Mesendoderm (in vitro differentiated cells): ENCODE measurements around the gene LAMB2.

ENCODE experiments used
- DNase-seq: peaks from one replicate; pipeline ENCODE4 v3.0.0; 2013
- H2AK5ac ChIP-seq: 2 replicates; pipeline ENCODE4 v1.6.1; 2013; ENCODE audit warnings: low read length, inconsistent platforms
- H2BK120ac ChIP-seq: 2 replicates; pipeline ENCODE4 v1.6.1; 2013; ENCODE audit warnings: low read depth, mild to moderate bottlenecking, low read length, moderate library complexity, mixed read lengths
- H2BK15ac ChIP-seq: replicated peaks from 2 replicates; pipeline ENCODE4 v1.6.1; 2013; ENCODE audit warnings: low read depth, mild to moderate bottlenecking, moderate library complexity
- H2BK5ac ChIP-seq: 2 replicates; pipeline ENCODE4 v1.6.1; 2013; ENCODE audit warnings: low read length, inconsistent platforms
- H3K18ac ChIP-seq: 2 replicates; pipeline ENCODE4 v1.6.1; 2013; ENCODE audit warnings: mild to moderate bottlenecking, low read length, mixed read lengths
- H3K23ac ChIP-seq: one replicate; pipeline ENCODE4 v1.6.1; 2013; ENCODE audit warnings: low read length
- H3K27ac ChIP-seq: 2 replicates; pipeline ENCODE4 v1.5.1; 2013; ENCODE audit warnings: low read depth, mild to moderate bottlenecking, inconsistent platforms, low read length, moderate library complexity
- H3K27me3 ChIP-seq: 2 replicates; pipeline ENCODE4 v1.6.1; 2013; ENCODE audit warnings: low read length, control low read depth, mild to moderate bottlenecking, inconsistent platforms; ENCODE audit not compliant: insufficient read depth, poor library complexity
- H3K36me3 ChIP-seq: 2 replicates; pipeline ENCODE4 v1.6.1; 2013; ENCODE audit warnings: low read length, inconsistent platforms; ENCODE audit not compliant: control insufficient read depth, insufficient read depth
- H3K4ac ChIP-seq: one replicate; pipeline ENCODE4 v1.6.1; 2013; ENCODE audit warnings: low read depth, mild to moderate bottlenecking, low read length, moderate library complexity
- H3K4me1 ChIP-seq: 2 replicates; pipeline ENCODE4 v1.6.1; 2013; ENCODE audit warnings: low read depth, low read length, inconsistent platforms; ENCODE audit not compliant: control insufficient read depth
- H3K4me2 ChIP-seq: 2 replicates; pipeline ENCODE4 v1.6.1; 2013; ENCODE audit warnings: low read length
- H3K4me3 ChIP-seq: 2 replicates; pipeline ENCODE4 v1.5.1; 2013; ENCODE audit warnings: mild to moderate bottlenecking, low read length
- H3K56ac ChIP-seq: one replicate; pipeline ENCODE4 v1.6.1; 2013; ENCODE audit warnings: low read length
- H3K79me1 ChIP-seq: 2 replicates; pipeline ENCODE4 v1.6.1; 2013; ENCODE audit warnings: low read length, inconsistent platforms
- H3K79me2 ChIP-seq: 2 replicates; pipeline ENCODE4 v1.6.1; 2013; ENCODE audit warnings: mild to moderate bottlenecking, low read length; ENCODE audit not compliant: control insufficient read depth, insufficient read depth
- H3K9ac ChIP-seq: 2 replicates; pipeline ENCODE4 v1.6.1; 2013; ENCODE audit warnings: low read length, inconsistent platforms
- H4K5ac ChIP-seq: one replicate; pipeline ENCODE4 v1.6.1; 2013; ENCODE audit warnings: low read length
- H4K8ac ChIP-seq: one replicate; pipeline ENCODE4 v1.6.1; 2013; ENCODE audit warnings: low read depth, mild to moderate bottlenecking, control low read depth, low read length, moderate library complexity
- WGBS: extraction: QIAGEN DNeasy Blood & Tissue Kit; methylation state at CpG from one replicate; pipeline ENCODE4 v1.1.7; 2013; ENCODE audit warnings: low lambda C conversion rate, missing lambda C conversion rate; ENCODE audit not compliant: insufficient coverage; ENCODE audit errors: extremely low coverage; 5-methylcytosine and 5-hydroxymethylcytosine counted together

The LAMB2 gene

DNA sequence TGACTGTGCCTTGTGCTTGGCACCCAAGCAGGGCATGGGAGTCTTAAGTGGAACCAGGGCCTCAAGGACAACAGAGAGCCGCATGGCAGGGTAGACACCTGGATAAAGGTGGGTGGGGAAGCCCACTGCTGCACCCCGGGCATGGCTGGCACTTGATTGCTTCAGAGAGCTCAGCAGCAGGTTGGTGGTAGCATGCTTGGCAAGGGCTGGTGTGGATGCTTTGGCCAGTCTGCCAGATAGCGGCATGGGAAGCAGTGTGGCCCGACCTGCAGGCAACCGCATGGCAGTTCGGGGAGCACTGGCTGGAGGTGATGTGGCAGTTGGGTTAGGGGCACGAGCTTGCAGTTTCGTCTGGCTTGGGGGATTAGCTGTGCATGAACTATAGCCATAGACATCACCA lies 30.8 kb upstream of the LAMB2 start:
- no CpG with 5 or more reads among the region's 8 CpGs for WGBS
- Histone ChIP-seq H3K18ac (no peak overlapping the region), H3K4me2 (no peak overlapping the region), H3K79me1 (peaks cover 26% of the 10 kb centered on the region), H2AK5ac (no peak overlapping the region), H4K8ac (no peak overlapping the region), H3K9ac (no peak overlapping the region), H3K27me3 (no peaks in the 10 kb centered on the region), H3K23ac (no peak overlapping the region), H3K79me2 (peaks cover 12% of the 10 kb centered on the region), H3K56ac (no peak overlapping the region), H3K4me1 (peaks cover 2% of the 10 kb centered on the region), H2BK15ac (no peak overlapping the region), H4K5ac (no peak overlapping the region), H2BK120ac (no peak overlapping the region), H2BK5ac (no peak overlapping the region), H3K36me3 (peaks cover 9% of the 10 kb centered on the region), H3K4me3 (no peak overlapping the region), H3K4ac (no peak overlapping the region), H3K27ac (no peak overlapping the region)
- no peak for DNase-seq

DNA sequence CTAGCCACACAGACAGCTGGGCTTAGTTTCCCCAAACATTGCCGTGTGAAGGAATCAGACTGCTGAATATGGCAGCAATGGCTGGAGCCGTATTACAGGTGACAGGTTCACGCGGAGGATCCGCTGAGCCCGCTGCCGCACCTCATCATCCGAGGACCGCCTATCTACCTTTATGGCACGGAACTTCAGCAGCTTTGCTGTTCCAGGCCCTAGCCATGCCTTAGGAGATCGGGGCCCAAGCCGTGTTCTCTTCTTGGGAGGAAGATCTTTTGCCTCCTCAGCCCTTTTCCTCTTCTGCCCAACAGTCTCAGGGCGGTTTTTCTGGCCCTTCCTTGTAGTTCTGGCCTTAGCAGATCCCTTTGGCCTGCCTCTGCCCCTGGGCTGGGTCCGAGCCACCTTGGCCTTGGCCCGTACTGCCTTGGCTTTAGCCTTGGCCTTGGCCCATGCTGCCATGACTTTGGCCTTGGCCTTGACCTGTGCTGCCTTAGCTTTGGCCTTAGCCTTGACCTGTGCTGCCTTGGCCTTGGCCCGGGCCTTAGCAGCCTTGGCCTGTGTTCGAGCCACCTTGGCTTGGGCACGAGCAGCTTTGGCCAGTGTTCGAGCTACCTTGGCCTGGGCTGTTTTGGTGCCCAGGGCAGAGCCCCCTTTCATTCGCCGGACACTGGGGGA lies 30.0 kb upstream of the LAMB2 start:
- no CpG with 5 or more reads among the region's 21 CpGs for WGBS
- Histone ChIP-seq H2AK5ac (no peak overlapping the region), H4K8ac (no peak overlapping the region), H2BK120ac (no peak overlapping the region), H3K9ac (no peak overlapping the region), H3K18ac (no peak overlapping the region), H3K4ac (no peak overlapping the region), H3K36me3 (peaks cover 9% of the 10 kb centered on the region), H2BK5ac (no peak overlapping the region), H3K27me3 (no peaks in the 10 kb centered on the region), H3K79me1 (peaks cover 26% of the 10 kb centered on the region), H3K4me2 (no peak overlapping the region), H3K56ac (no peak overlapping the region), H3K4me1 (peaks cover 2% of the 10 kb centered on the region), H3K4me3 (no peak overlapping the region), H3K79me2 (peaks cover 12% of the 10 kb centered on the region), H4K5ac (no peak overlapping the region), H3K27ac (no peak overlapping the region), H3K23ac (no peak overlapping the region), H2BK15ac (no peak overlapping the region)
- DNase-seq: no peak

DNA sequence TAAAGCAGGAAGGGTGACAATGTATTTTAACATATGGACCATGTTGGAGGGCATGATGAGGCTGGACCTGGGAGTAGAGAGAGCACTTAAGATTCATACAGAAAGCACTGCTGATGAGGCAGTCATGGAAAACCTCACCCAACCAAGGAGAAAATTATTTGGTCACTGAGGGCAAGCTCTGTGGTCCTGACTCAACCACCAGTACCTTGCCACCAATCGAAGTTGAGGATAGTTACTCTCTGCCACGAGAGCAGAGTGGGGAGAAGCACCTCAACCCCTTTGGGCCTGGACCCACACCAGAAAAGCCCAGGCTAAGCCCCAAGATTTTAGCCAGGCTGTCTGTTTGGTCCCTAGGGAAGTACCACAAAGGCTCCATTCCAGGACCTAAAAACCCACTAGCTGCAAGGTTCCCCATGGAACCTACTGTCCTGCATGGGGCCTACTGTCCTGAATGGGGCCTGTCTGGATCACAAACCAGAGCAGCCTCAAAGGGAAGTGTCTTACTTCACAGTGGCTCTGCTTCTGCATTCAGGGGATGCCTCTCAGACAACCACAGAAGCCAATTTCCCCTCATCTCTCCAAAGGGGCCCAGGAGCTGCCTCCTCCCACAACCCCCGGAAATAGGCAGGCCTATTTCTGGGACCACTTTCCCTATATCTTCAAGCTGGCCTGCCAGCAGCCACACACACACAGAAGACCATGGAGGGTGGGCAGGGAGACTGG lies 29.1 kb upstream of the LAMB2 start:
- H3K4ac ChIP-seq: no peak overlapping the region
- WGBS: no CpG with 5 or more reads among the region's 3 CpGs
- no peak overlapping the region for H3K9ac ChIP-seq
- peaks cover 26% of the 10 kb centered on the region for H3K79me1 ChIP-seq
- H4K8ac ChIP-seq: no peak overlapping the region
- peaks cover 12% of the 10 kb centered on the region for H3K79me2 ChIP-seq
- H3K4me1 ChIP-seq: peaks cover 2% of the 10 kb centered on the region
- no peak overlapping the region for H2BK5ac ChIP-seq
- H3K4me3 ChIP-seq: no peak overlapping the region
- H3K36me3 ChIP-seq: peaks cover 9% of the 10 kb centered on the region
- no peak overlapping the region for H3K18ac ChIP-seq
- no peak overlapping the region for H3K27ac ChIP-seq
- no peak overlapping the region for H3K23ac ChIP-seq
- H4K5ac ChIP-seq: no peak overlapping the region
- H2BK15ac ChIP-seq: no peak overlapping the region
- no peak overlapping the region for H3K56ac ChIP-seq
- no peak overlapping the region for H2BK120ac ChIP-seq
- no peak overlapping the region for H2AK5ac ChIP-seq
- no peaks in the 10 kb centered on the region for H3K27me3 ChIP-seq
- no peak overlapping the region for H3K4me2 ChIP-seq
- no peak for DNase-seq

DNA sequence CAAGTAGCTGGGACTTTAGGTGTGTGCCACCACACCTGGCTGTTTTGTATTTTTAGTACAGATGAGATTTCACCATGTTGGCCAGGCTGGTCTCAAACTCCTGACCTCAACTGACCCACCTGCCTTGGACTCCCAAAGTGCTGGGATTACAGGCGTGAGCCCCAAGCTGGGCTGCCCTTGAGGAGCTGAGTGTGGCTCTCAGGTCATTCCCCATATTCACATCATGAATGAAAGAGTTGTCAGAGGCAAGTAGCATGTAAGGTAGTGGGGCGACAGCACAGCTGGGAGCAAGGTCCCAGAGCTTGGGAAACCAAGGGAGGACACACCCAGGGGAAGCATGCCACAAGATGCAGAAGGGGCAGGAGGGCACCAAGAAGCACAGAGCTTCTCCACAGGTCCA lies 28.3 kb upstream of the LAMB2 start:
- Histone ChIP-seq H3K56ac (no peak overlapping the region), H3K79me2 (peaks cover 12% of the 10 kb centered on the region), H3K27me3 (no peaks in the 10 kb centered on the region), H3K4me2 (no peak overlapping the region), H3K79me1 (peaks cover 26% of the 10 kb centered on the region), H3K9ac (no peak overlapping the region), H3K4me1 (peaks cover 2% of the 10 kb centered on the region), H2BK5ac (no peak overlapping the region), H2AK5ac (no peak overlapping the region), H3K23ac (no peak overlapping the region), H3K18ac (no peak overlapping the region), H3K27ac (no peak overlapping the region), H2BK15ac (no peak overlapping the region), H4K8ac (no peak overlapping the region), H3K4me3 (no peak overlapping the region), H3K36me3 (peaks cover 9% of the 10 kb centered on the region), H2BK120ac (no peak overlapping the region), H3K4ac (no peak overlapping the region), H4K5ac (no peak overlapping the region)
- no CpG with 5 or more reads among the region's 2 CpGs for WGBS
- DNase-seq: no peak

DNA sequence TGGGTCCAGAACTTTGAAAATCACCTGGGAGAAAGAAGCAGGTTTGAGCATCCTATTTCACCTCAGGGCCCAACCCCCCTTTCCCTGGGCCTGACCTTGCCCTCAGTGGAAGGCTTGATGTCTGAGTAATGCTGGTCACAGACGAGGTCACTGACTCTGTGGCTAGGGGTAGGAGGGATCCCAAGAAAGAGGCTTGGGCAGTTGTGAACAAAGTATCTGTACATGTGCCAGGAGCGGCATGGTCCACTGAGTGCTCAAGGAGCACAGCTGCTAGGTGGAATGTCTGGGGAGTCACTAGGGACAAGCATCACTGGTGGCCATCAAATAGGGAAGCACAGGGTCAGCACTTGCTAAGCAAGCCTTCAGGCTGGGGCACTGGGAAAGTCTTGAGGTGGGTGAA lies 25.9 kb upstream of the LAMB2 start:
- no CpG with 5 or more reads among the region's 2 CpGs for WGBS
- H2BK5ac ChIP-seq: no peak overlapping the region
- H3K4me1 ChIP-seq: no peaks in the 10 kb centered on the region
- no peak overlapping the region for H4K8ac ChIP-seq
- H3K4ac ChIP-seq: no peak overlapping the region
- H3K79me1 ChIP-seq: peaks cover 9% of the 10 kb centered on the region
- H2BK120ac ChIP-seq: no peak overlapping the region
- H3K79me2 ChIP-seq: no peaks in the 10 kb centered on the region
- H4K5ac ChIP-seq: no peak overlapping the region
- H2AK5ac ChIP-seq: no peak overlapping the region
- H3K9ac ChIP-seq: no peak overlapping the region
- H3K4me3 ChIP-seq: no peak overlapping the region
- peaks cover 8% of the 10 kb centered on the region for H3K36me3 ChIP-seq
- H3K27me3 ChIP-seq: no peaks in the 10 kb centered on the region
- no peak overlapping the region for H3K56ac ChIP-seq
- H3K27ac ChIP-seq: no peak overlapping the region
- no peak overlapping the region for H3K23ac ChIP-seq
- no peak overlapping the region for H3K18ac ChIP-seq
- no peak for DNase-seq
- no peak overlapping the region for H2BK15ac ChIP-seq
- H3K4me2 ChIP-seq: no peak overlapping the region
